ENCODE results near the gene PI4K2A. TPM values are rescaled to one million over a fixed set of nuclear protein-coding genes. Genes with fewer than 3 reads are reported as not detected.
"Not testable (repeated sequence)": the region's sequence is repeated elsewhere in the genome, so short reads cannot be mapped to it uniquely, and the experiment has no call there.

The PI4K2A gene
- total and polyA plus RNA-seq, 7 donors, result 8.1 to 19.3 (median 13.3) TPM

DNA sequence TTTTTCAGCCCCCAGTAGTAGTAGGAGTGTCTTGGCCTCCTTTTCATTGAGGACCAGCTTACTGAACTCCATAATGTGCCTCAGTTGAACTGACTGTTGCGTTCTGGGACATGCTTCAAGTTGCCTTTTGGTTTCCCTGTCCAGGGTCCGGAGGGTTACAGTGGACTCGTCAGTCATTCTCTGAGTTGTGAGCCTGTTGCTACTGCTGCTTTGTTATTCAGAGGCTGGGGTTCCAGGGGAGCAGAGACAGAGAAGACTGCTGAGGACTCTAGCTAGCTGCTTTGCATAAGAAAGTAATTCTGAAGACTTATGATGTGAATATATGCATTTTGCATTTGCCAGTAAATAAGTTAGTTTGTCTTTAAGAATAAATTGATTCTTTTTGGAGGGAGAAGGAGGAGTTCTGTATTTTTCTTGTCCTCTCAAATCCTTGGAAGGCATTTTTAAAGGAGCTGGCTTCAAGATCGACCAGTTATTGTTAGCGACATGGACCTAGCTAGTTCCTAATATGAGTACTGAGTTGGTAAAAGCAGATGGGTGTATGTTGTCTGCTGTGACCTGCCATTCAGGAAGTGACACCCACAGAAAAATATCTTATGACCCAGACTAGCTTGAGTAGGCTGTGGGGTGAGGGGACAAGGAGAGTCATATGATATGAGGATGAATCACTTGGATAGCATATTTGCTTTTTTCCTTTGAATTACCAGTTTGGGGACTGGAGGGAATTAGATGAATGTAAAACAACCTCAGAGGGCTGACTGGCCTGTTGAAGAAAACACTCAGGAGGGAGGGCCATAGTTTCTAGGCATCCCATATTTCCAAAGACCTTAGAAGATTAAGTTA lies 8.3 kb downstream of the PI4K2A start:
- Histone ChIP-seq H3K4me3 (no peak overlapping the region), H3K27ac (peak overlapping the region; percentile 11 to 68 (median 35)), H3K27me3 (no peaks in the 10 kb centered on the region), H3K4me1 (peaks cover 0 to 32% (median 0%) of the 10 kb centered on the region in 4 donors), H3K36me3 (peaks cover 0 to 52% (median 16%) of the 10 kb centered on the region in 4 donors), H3K9me3 (no peaks in the 10 kb centered on the region)
- no peak for DNase-seq
- 76 to 86% methylated on average over 5 of the region's 5 CpGs for WGBS, 2 donors
- intact Hi-C loops (cut with DNase I), result no loop called here
- peak in 1 of 4 donors; percentile 8 for TF ChIP-seq EP300 (IDR thresholded peaks at IDR 0.05)
- TF ChIP-seq POLR2AphosphoS5 (IDR thresholded peaks at IDR 0.05), result peak in 3 of 4 donors; percentile 17 to 64 (median 39)
- TF ChIP-seq, protein P1, sequence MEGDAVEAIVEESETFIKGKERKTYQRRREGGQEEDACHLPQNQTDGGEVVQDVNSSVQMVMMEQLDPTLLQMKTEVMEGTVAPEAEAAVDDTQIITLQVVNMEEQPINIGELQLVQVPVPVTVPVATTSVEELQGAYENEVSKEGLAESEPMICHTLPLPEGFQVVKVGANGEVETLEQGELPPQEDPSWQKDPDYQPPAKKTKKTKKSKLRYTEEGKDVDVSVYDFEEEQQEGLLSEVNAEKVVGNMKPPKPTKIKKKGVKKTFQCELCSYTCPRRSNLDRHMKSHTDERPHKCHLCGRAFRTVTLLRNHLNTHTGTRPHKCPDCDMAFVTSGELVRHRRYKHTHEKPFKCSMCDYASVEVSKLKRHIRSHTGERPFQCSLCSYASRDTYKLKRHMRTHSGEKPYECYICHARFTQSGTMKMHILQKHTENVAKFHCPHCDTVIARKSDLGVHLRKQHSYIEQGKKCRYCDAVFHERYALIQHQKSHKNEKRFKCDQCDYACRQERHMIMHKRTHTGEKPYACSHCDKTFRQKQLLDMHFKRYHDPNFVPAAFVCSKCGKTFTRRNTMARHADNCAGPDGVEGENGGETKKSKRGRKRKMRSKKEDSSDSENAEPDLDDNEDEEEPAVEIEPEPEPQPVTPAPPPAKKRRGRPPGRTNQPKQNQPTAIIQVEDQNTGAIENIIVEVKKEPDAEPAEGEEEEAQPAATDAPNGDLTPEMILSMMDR (IDR thresholded peaks at IDR 0.05), result no peak

DNA sequence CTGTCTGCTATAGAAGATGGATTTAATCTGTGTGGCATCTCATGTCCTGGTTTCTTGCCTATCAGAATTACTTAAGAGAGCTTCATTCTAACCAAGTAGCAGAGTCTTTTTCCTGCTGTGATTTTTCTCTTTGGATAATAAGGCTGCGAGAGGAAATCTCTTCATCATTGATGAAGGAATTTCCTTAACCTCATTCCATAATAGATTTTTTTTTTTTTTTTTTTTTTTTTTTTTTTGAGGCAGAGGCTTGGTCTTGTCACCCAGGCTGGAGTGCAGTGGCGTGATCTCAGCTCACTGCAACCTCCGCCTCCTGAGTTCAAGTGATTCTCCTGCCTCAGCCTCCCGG lies 8.9 kb downstream of the PI4K2A start:
- H3K9me3 ChIP-seq; H3K27me3 ChIP-seq; H3K4me3 ChIP-seq; intact Hi-C loops (cut with DNase I); DNase-seq: not testable (repeated sequence)
- Histone ChIP-seq H3K4me1 (peaks cover 0 to 32% (median 0%) of the 10 kb centered on the region in 4 donors), H3K36me3 (peaks cover 0 to 52% (median 20%) of the 10 kb centered on the region in 4 donors), H3K27ac (peak overlapping the region in 2 of 4 donors; percentile 12 to 68)
- WGBS, 2 donors, result 94 to 96% methylated on average over 4 of the region's 4 CpGs

DNA sequence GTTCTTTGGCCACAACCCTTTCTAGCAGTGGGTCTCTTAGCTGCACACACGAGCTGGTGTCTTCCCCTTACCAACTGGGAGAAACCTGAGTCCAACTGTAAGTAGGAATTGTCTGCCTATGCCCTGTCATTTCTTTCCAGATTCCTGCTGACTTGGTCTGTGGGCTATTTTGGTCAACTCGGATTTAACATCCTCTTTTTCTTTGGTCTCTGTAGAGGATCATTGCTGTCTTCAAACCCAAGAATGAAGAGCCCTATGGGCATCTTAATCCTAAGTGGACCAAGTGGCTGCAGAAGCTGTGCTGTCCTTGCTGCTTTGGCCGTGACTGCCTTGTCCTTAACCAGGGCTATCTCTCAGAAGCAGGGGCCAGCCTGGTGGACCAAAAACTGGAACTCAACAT lies 10.3 kb downstream of the PI4K2A start:
- DNase-seq, result no peak
- intact Hi-C loops (cut with DNase I), result no loop called here
- no peak overlapping the region for H3K27ac ChIP-seq
- WGBS, 2 donors, result 89 to 90% methylated on average over 3 of the region's 3 CpGs
- peaks cover 0 to 56% (median 18%) of the 10 kb centered on the region in 4 donors for H3K36me3 ChIP-seq
- H3K27me3 ChIP-seq, result no peaks in the 10 kb centered on the region
- H3K4me3 ChIP-seq, result no peak overlapping the region
- H3K9me3 ChIP-seq, result no peaks in the 10 kb centered on the region
- peak in 1 of 4 donors; percentile 6 for TF ChIP-seq POLR2AphosphoS5 (IDR thresholded peaks at IDR 0.05)
- TF ChIP-seq, protein P1 (IDR thresholded peaks at IDR 0.05), result no peak
- H3K4me1 ChIP-seq, result peaks cover 0 to 32% (median 0%) of the 10 kb centered on the region in 4 donors

DNA sequence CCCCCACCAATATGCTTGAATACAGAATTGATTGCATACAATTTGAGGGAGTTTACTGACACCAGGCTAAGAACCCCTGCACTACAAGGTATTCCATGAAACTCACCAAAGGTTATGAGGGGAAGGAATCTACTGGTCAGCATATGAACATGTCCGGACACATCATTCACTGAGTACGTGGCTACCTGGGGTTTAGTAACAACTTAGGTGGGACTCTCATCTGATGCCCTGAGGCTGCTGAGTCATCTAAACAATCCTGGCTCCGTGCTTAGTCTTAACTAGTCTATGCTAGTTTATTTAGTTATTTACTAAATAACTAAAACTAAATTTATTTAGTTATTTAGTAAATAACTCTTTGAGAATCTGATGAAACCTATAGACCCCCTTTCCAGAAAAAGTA lies 11.3 kb downstream of the PI4K2A start:
- 91 to 96% methylated on average over 3 of the region's 3 CpGs for WGBS, 2 donors
- H3K36me3 ChIP-seq, result peaks cover 0 to 66% (median 23%) of the 10 kb centered on the region in 4 donors
- H3K4me1 ChIP-seq, result peaks cover 0 to 32% (median 0%) of the 10 kb centered on the region in 4 donors

DNA sequence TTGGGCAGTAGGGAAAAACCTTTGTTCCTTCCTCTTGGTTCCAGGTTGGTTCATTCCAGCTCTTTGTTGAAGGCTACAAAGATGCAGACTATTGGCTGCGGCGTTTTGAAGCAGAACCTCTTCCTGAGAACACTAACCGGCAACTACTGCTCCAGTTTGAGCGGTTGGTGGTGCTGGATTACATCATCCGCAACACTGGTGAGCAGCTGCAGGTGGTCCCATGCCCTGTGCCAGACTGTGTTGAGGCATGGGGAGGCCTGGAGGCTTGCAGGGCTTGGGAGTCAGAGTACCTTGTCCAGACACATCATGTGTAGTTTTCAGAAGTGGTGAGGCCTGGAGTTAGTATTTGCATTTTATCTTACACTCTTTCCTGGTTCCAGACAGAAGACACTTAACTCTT lies 16.3 kb downstream of the PI4K2A start:
- H3K36me3 ChIP-seq, result peaks cover 0 to 80% (median 29%) of the 10 kb centered on the region in 4 donors
- intact Hi-C loops (cut with DNase I), result no loop called here
- WGBS, 2 donors, result 92 to 94% methylated on average over 5 of the region's 5 CpGs

More for the DNA sequence above, 11.3 kb downstream of the PI4K2A start:
- no peak for TF ChIP-seq EP300 (IDR thresholded peaks at IDR 0.05)
- no peak for TF ChIP-seq POLR2AphosphoS5 (IDR thresholded peaks at IDR 0.05)
- TF ChIP-seq, protein P1 (IDR thresholded peaks at IDR 0.05), result no peak
- TF ChIP-seq POLR2A (IDR thresholded peaks at IDR 0.05), result no peak
- H3K9me3 ChIP-seq, result no peaks in the 10 kb centered on the region
- DNase-seq, result no peak
- no peaks in the 10 kb centered on the region for H3K27me3 ChIP-seq
- intact Hi-C loops (cut with DNase I), result no loop called here
- H3K27ac ChIP-seq, result no peak overlapping the region
- H3K4me3 ChIP-seq, result no peak overlapping the region

More for the DNA sequence above, 16.3 kb downstream of the PI4K2A start:
- no peaks in the 10 kb centered on the region for H3K27me3 ChIP-seq
- H3K9me3 ChIP-seq, result no peaks in the 10 kb centered on the region
- H3K4me1 ChIP-seq, result no peaks in the 10 kb centered on the region
- no peak for DNase-seq
- H3K27ac ChIP-seq, result no peak overlapping the region
- no peak overlapping the region for H3K4me3 ChIP-seq
- TF ChIP-seq POLR2A (IDR thresholded peaks at IDR 0.05), result no peak
- no peak for TF ChIP-seq POLR2AphosphoS5 (IDR thresholded peaks at IDR 0.05)
- TF ChIP-seq, protein P1 (IDR thresholded peaks at IDR 0.05), result no peak
- no peak for TF ChIP-seq EP300 (IDR thresholded peaks at IDR 0.05)
